DND-41 (cell line): ENCODE data around the gene LCN6.

Experiments
- ATAC-seq: fragments of 200-7000 bp; cut with Tn5 transposase; 3 replicates; pipeline ENCODE4 v1.9.1; 2021; ENCODE audit warnings: low read depth; ENCODE audit not compliant: insufficient read depth
- DNase-seq: peaks from one replicate; pipeline ENCODE4 v3.0.0-alpha.2; 2020
- H2AFZ ChIP-seq: 2 replicates; pipeline ENCODE4 v1.6.0; 2012; ENCODE audit warnings: low read depth, low read length
- H3K27ac ChIP-seq: 2 replicates; pipeline ENCODE4 v1.5.1; 2012; ENCODE audit warnings: low read length, inconsistent platforms
- H3K27me3 ChIP-seq: fragments of 200-600 bp; sonication (generic); 2 replicates; pipeline ENCODE4 v1.6.0; 2012; ENCODE audit warnings: low read length, mild to moderate bottlenecking, inconsistent platforms; ENCODE audit not compliant: insufficient read depth, poor library complexity
- H3K36me3 ChIP-seq: 2 replicates; pipeline ENCODE4 v1.5.1; 2012; ENCODE audit warnings: low read length, inconsistent platforms; ENCODE audit not compliant: insufficient read depth
- H3K4me1 ChIP-seq: 2 replicates; pipeline ENCODE4 v1.5.1; 2012; ENCODE audit warnings: mild to moderate bottlenecking, low read length; ENCODE audit not compliant: insufficient read depth
- H3K4me2 ChIP-seq: 2 replicates; pipeline ENCODE4 v1.6.0; 2012; ENCODE audit warnings: mild to moderate bottlenecking, moderate library complexity, low read length, inconsistent platforms; ENCODE audit not compliant: insufficient read depth
- H3K4me3 ChIP-seq, 2 experiments: fragments of 200-600 bp in 1 of 2; shearing (Covaris generic) in 1 of 2; 2 replicates each; pipeline ENCODE4 v1.5.1; 2012 to 2016; ENCODE audit warnings: inconsistent platforms in 2 of 2, low read length in 2 of 2, mild to moderate bottlenecking in 2 of 2, low read depth in 1 of 2, moderate library complexity in 1 of 2
- H3K79me2 ChIP-seq: 2 replicates; pipeline ENCODE4 v1.6.0; 2012; ENCODE audit warnings: low read length, inconsistent platforms; ENCODE audit not compliant: insufficient read depth
- H3K9ac ChIP-seq: 2 replicates; pipeline ENCODE4 v1.6.0; 2012; ENCODE audit warnings: low read depth, mild to moderate bottlenecking, inconsistent platforms, low read length, moderate library complexity
- H3K9me3 ChIP-seq: 2 replicates; pipeline ENCODE4 v1.5.1; 2012; ENCODE audit warnings: low read length, moderate library complexity, mild to moderate bottlenecking, inconsistent platforms; ENCODE audit not compliant: insufficient read depth, severe bottlenecking
- H4K20me1 ChIP-seq: 2 replicates; pipeline ENCODE4 v1.6.0; 2012; ENCODE audit warnings: low read length; ENCODE audit not compliant: insufficient read depth
- CTCF ChIP-seq: IDR thresholded peaks from 2 replicates; pipeline ENCODE4 v1.5.1; 2012; ENCODE audit warnings: borderline replicate concordance, low read length, moderate library complexity, mild to moderate bottlenecking; ENCODE audit not compliant: poor library complexity, severe bottlenecking; ENCODE audit errors: extremely low read depth
- EZH2 ChIP-seq: IDR thresholded peaks from 3 replicates; pipeline ENCODE4 v1.6.1; 2012; ENCODE audit warnings: borderline replicate concordance, low read depth, mild to moderate bottlenecking, moderate library complexity, low read length, inconsistent platforms; ENCODE audit not compliant: severe bottlenecking

LCN6 gene

GRCh38 chr9:136759436-136760325, 11.4 kb upstream of the LCN6 start:
- H3K9me3 ChIP-seq: no peaks in the 10 kb centered on the region
- H2AFZ ChIP-seq: no peak overlapping the region
- no peaks in the 10 kb centered on the region for H4K20me1 ChIP-seq
- DNase-seq: no peak
- H3K27me3 ChIP-seq: no peaks in the 10 kb centered on the region
- no peak overlapping the region for H3K27ac ChIP-seq
- TF ChIP-seq EZH2: no peak
- no peak for TF ChIP-seq CTCF
- no peaks in the 10 kb centered on the region for H3K79me2 ChIP-seq
- H3K4me1 ChIP-seq: no peaks in the 10 kb centered on the region
- ATAC-seq: no peak
- no peak overlapping the region for H3K4me2 ChIP-seq
- H3K4me3 ChIP-seq: no peak overlapping the region
- H3K9ac ChIP-seq: no peak overlapping the region
- no peaks in the 10 kb centered on the region for H3K36me3 ChIP-seq

- DNase-seq: no peak
- H3K27ac ChIP-seq: no peak overlapping the region
- H3K9ac ChIP-seq: no peak overlapping the region
- no peaks in the 10 kb centered on the region for H4K20me1 ChIP-seq
- no peak overlapping the region for H3K4me3 ChIP-seq
- no peak for ATAC-seq
- no peaks in the 10 kb centered on the region for H3K36me3 ChIP-seq
- H2AFZ ChIP-seq: no peak overlapping the region
- no peak for TF ChIP-seq CTCF
- no peak for TF ChIP-seq EZH2
- H3K79me2 ChIP-seq: no peaks in the 10 kb centered on the region
- H3K27me3 ChIP-seq: no peaks in the 10 kb centered on the region
- no peaks in the 10 kb centered on the region for H3K4me1 ChIP-seq
- H3K4me2 ChIP-seq: no peak overlapping the region
- H3K9me3 ChIP-seq: no peaks in the 10 kb centered on the region
Measured at GRCh38 chr9:136759001-136759400, 10.7 kb upstream of the LCN6 start.

GRCh38 chr9:136757751-136758140, 9.4 kb upstream of the LCN6 start:
- TF ChIP-seq EZH2 (no peak), CTCF (no peak)
- ATAC-seq (no peak), DNase-seq (no peak)
- Histone ChIP-seq H3K4me2 (no peak overlapping the region), H3K9ac (no peak overlapping the region), H3K79me2 (no peaks in the 10 kb centered on the region), H3K4me3 (no peak overlapping the region), H3K36me3 (no peaks in the 10 kb centered on the region), H3K27ac (no peak overlapping the region), H2AFZ (no peak overlapping the region), H3K9me3 (no peaks in the 10 kb centered on the region), H3K27me3 (no peaks in the 10 kb centered on the region), H4K20me1 (no peaks in the 10 kb centered on the region), H3K4me1 (no peaks in the 10 kb centered on the region)
